SH-SY5Y (cell line): ENCODE data around the gene PRPF4.

Experiments used
- GATA2 ChIP-seq: IDR thresholded peaks from 2 replicates; pipeline ENCODE4 v1.6.1; 2011; ENCODE audit warnings: mild to moderate bottlenecking, low read depth, low read length
- GATA3 ChIP-seq: IDR thresholded peaks from 2 replicates; pipeline ENCODE4 v1.6.1; 2011; ENCODE audit warnings: low read depth, mild to moderate bottlenecking, low read length, moderate library complexity

- TF ChIP-seq GATA3, result no peak
- no peak for TF ChIP-seq GATA2
Observed at GRCh38 chr9:113281356-113281755, 5.9 kb downstream of the PRPF4 start.
